HG02759 (cell line): ENCODE measurements around the gene ADNP2.

Experiments
- ATAC-seq: cut with Tn5 transposase; IDR thresholded peaks from one replicate; pipeline ENCODE4 v1.9.1; 2021; ENCODE audit warnings: mild to moderate bottlenecking, moderate library complexity; ENCODE audit not compliant: unreplicated experiment

The ADNP2 gene

GRCh38 chr18:80105369-80106167, 3.5 kb upstream of the ADNP2 start:
- peak; percentile 43 for ATAC-seq

- no peak for ATAC-seq
Observed at GRCh38 chr18:80106482-80107051, 2.5 kb upstream of the ADNP2 start.

GRCh38 chr18:80107426-80107825, 1.6 kb upstream of the ADNP2 start:
- ATAC-seq = no peak

GRCh38 chr18:80108121-80108536, 933 bp upstream of the ADNP2 start:
- ATAC-seq = no peak

- ATAC-seq = peak; percentile 37
Observed at GRCh38 chr18:80109676-80110078, 615 bp downstream of the ADNP2 start.

- ATAC-seq = no peak
Observed at GRCh38 chr18:80112624-80113248, 3.7 kb downstream of the ADNP2 start.

GRCh38 chr18:80115035-80115434, 6.0 kb downstream of the ADNP2 start:
- no peak for ATAC-seq

- no peak for ATAC-seq
Observed at GRCh38 chr18:80119111-80119510, 10.0 kb downstream of the ADNP2 start.

GRCh38 chr18:80120932-80121331, 11.9 kb downstream of the ADNP2 start:
- ATAC-seq = no peak

GRCh38 chr18:80124131-80124530, 15.1 kb downstream of the ADNP2 start:
- no peak for ATAC-seq

GRCh38 chr18:80126797-80127196, 17.7 kb downstream of the ADNP2 start:
- no peak for ATAC-seq

- ATAC-seq = no peak
Observed at GRCh38 chr18:80127635-80128034, 18.6 kb downstream of the ADNP2 start.

- ATAC-seq = no peak
Observed at GRCh38 chr18:80129672-80130367, 20.8 kb downstream of the ADNP2 start.

- no peak for ATAC-seq
Observed at GRCh38 chr18:80130555-80130954, 21.5 kb downstream of the ADNP2 start.

- ATAC-seq = no peak
Observed at GRCh38 chr18:80132180-80132812, 23.2 kb downstream of the ADNP2 start.

- peak; percentile 45 for ATAC-seq
Observed at GRCh38 chr18:80133124-80133523, 24.1 kb downstream of the ADNP2 start.

GRCh38 chr18:80135136-80135535, 26.1 kb downstream of the ADNP2 start:
- no peak for ATAC-seq

GRCh38 chr18:80136679-80137078, 27.6 kb downstream of the ADNP2 start:
- ATAC-seq = no peak

GRCh38 chr18:80137137-80137536, 28.1 kb downstream of the ADNP2 start:
- ATAC-seq = no peak

GRCh38 chr18:80137976-80138375, 28.9 kb downstream of the ADNP2 start:
- no peak for ATAC-seq

- ATAC-seq = no peak
Observed at GRCh38 chr18:80140455-80140985, 31.5 kb downstream of the ADNP2 start.
